CD14-positive monocyte (primary cell): ENCODE measurements around the gene LPCAT3. TPM values are rescaled to one million over a fixed set of nuclear protein-coding genes. Genes with fewer than 3 reads are reported as not detected.

ENCODE experiments used
- DNase-seq, 3 donors: peaks; one replicate each; pipeline ENCODE4 v3.0.0-alpha.2; 2011 to 2022
- H2AFZ ChIP-seq: 2 replicates; pipeline ENCODE4 v1.6.0; 2012; ENCODE audit warnings: mild to moderate bottlenecking, low read depth, low read length, inconsistent platforms; ENCODE audit not compliant: insufficient read depth, poor library complexity, severe bottlenecking
- H3K27ac ChIP-seq, 2 donors: 1 replicate in 1 of 2; 2 replicates in 1 of 2; pipeline ENCODE4 v1.5.1; 2012 to 2013; ENCODE audit warnings: low read length in 2 of 2, control low read depth in 1 of 2, inconsistent platforms in 1 of 2, low read depth in 1 of 2, mild to moderate bottlenecking in 1 of 2
- H3K27me3 ChIP-seq, 2 donors: one replicate each; pipeline versions ENCODE4 v1.6.0 to v1.6.1; 2011 to 2013; ENCODE audit warnings: low read length in 2 of 2; ENCODE audit not compliant: control insufficient read depth in 2 of 2, insufficient read depth in 2 of 2
- H3K36me3 ChIP-seq, 2 donors: replicated peaks in 1 of 2; 1 replicate in 1 of 2; 2 replicates in 1 of 2; pipeline versions ENCODE4 v1.5.1 to v1.6.1; 2012 to 2013; ENCODE audit warnings: low read length in 2 of 2, control low read depth in 1 of 2, inconsistent platforms in 1 of 2, mild to moderate bottlenecking in 1 of 2; ENCODE audit not compliant: insufficient read depth in 2 of 2, control insufficient read depth in 1 of 2
- H3K4me1 ChIP-seq, 2 donors: 1 replicate in 1 of 2; 2 replicates in 1 of 2; pipeline versions ENCODE4 v1.5.1 to v1.6.1; 2012 to 2013; ENCODE audit warnings: low read length in 2 of 2, control low read depth in 1 of 2, inconsistent platforms in 1 of 2, mild to moderate bottlenecking in 1 of 2, moderate library complexity in 1 of 2; ENCODE audit not compliant: insufficient read depth in 2 of 2, control insufficient read depth in 1 of 2
- H3K4me2 ChIP-seq: replicated peaks from 2 replicates; pipeline ENCODE3; 2012; ENCODE audit warnings: low read length, moderate library complexity, mild to moderate bottlenecking; ENCODE audit not compliant: poor library complexity, severe bottlenecking; ENCODE audit errors: extremely low read depth
- H3K4me3 ChIP-seq, 3 experiments: fragments of 200-600 bp in 1 of 3; sonication (generic) in 1 of 3; replicated peaks in 1 of 3; 1 replicate in 2 of 3; 2 replicates in 1 of 3; pipeline ENCODE4 v1.5.1; 2011 to 2013; ENCODE audit warnings: low read length in 3 of 3, mild to moderate bottlenecking in 3 of 3, control low read depth in 2 of 3, low read depth in 2 of 3, inconsistent platforms in 1 of 3, moderate library complexity in 1 of 3
- H3K79me2 ChIP-seq: 2 replicates; pipeline ENCODE4 v1.6.0; 2012; ENCODE audit warnings: mild to moderate bottlenecking, control low read depth, inconsistent platforms, low read length, moderate library complexity; ENCODE audit not compliant: insufficient read depth
- H3K9ac ChIP-seq: 2 replicates; pipeline ENCODE4 v1.6.0; 2017; ENCODE audit warnings: low read length, mild to moderate bottlenecking; ENCODE audit not compliant: insufficient read depth, poor library complexity, severe bottlenecking
- H3K9me3 ChIP-seq, 2 donors: replicated peaks in 1 of 2; 1 replicate in 1 of 2; 2 replicates in 1 of 2; pipeline versions ENCODE4 v1.5.1 to v1.6.1; 2012 to 2013; ENCODE audit warnings: low read length in 2 of 2, control low read depth in 1 of 2; ENCODE audit not compliant: control insufficient read depth in 1 of 2, insufficient read depth in 1 of 2
- H4K20me1 ChIP-seq: 2 replicates; pipeline ENCODE4 v1.6.0; 2012; ENCODE audit warnings: mild to moderate bottlenecking, low read length, control low read depth, moderate library complexity; ENCODE audit not compliant: insufficient read depth
- H3K27ac Mint-ChIP-seq, 7 donors: one replicate each; pipeline ENCODE4 v1.8.0; 2020; ENCODE audit warnings: mild to moderate bottlenecking in 7 of 7, mixed read lengths in 7 of 7, moderate library complexity in 6 of 7, inconsistent platforms in 2 of 7
- H3K27me3 Mint-ChIP-seq, 3 donors: one replicate each; pipeline ENCODE4 v1.8.0; 2021 to 2022; ENCODE audit warnings: low read depth in 3 of 3, mild to moderate bottlenecking in 3 of 3, mixed read lengths in 3 of 3, moderate library complexity in 3 of 3, inconsistent platforms in 1 of 3
- H3K36me3 Mint-ChIP-seq, 2 donors: one replicate each; pipeline ENCODE4 v1.8.0; 2020; ENCODE audit warnings: mixed read lengths in 2 of 2, inconsistent platforms in 1 of 2, mild to moderate bottlenecking in 1 of 2
- H3K4me1 Mint-ChIP-seq: one replicate; pipeline ENCODE4 v1.8.0; 2020; ENCODE audit warnings: mild to moderate bottlenecking, mixed read lengths
- H3K4me3 Mint-ChIP-seq, 2 donors: one replicate each; pipeline ENCODE4 v1.8.0; 2020; ENCODE audit warnings: mild to moderate bottlenecking in 2 of 2, mixed read lengths in 2 of 2, moderate library complexity in 1 of 2
- H3K9me3 Mint-ChIP-seq, 7 donors: one replicate each; pipeline ENCODE4 v1.8.0; 2020 to 2022; ENCODE audit warnings: mixed read lengths in 7 of 7, mild to moderate bottlenecking in 6 of 7, moderate library complexity in 6 of 7, inconsistent platforms in 2 of 7
- WGBS: methylation state at CpG from one replicate; pipeline ENCODE4 v1.1.5; 2013; ENCODE audit warnings: missing lambda C conversion rate; ENCODE audit not compliant: insufficient coverage; 5-methylcytosine and 5-hydroxymethylcytosine counted together
- intact Hi-C, 2 donors: fragments of 100-400 bp; cut with micrococcal nuclease; formaldehyde crosslinking; loops; one replicate each; pipeline versions ENCODE4 v1.15.0 to v1.15.1; 2023
- polyA plus RNA-seq, 3 donors: library from polyadenylated mRNA; depleted of rRNA in 1 of 3; unstranded in 2 of 3; stranded (reverse) in 1 of 3; fragments of 300-500 nt in 2 of 3; fragments of >200 nt in 1 of 3; fragmentation: Illumina TruSeq in 2 of 3; gene quantifications; 1 replicate in 2 of 3; 2 replicates in 1 of 3; pipeline ENCODE4 v1.2.3, GENCODE V29; 2012 to 2021
- TF ChIP-seq, protein P1 (sequence below): fragments of 200-600 bp; IDR thresholded peaks from one replicate; pipeline ENCODE4 v1.8.0; 2022; ENCODE audit warnings: antibody characterized with exemption, mild to moderate bottlenecking

LPCAT3 gene
- polyA plus RNA-seq, 3 donors, result 50.9 to 62.7 (median 54.1) TPM

DNA sequence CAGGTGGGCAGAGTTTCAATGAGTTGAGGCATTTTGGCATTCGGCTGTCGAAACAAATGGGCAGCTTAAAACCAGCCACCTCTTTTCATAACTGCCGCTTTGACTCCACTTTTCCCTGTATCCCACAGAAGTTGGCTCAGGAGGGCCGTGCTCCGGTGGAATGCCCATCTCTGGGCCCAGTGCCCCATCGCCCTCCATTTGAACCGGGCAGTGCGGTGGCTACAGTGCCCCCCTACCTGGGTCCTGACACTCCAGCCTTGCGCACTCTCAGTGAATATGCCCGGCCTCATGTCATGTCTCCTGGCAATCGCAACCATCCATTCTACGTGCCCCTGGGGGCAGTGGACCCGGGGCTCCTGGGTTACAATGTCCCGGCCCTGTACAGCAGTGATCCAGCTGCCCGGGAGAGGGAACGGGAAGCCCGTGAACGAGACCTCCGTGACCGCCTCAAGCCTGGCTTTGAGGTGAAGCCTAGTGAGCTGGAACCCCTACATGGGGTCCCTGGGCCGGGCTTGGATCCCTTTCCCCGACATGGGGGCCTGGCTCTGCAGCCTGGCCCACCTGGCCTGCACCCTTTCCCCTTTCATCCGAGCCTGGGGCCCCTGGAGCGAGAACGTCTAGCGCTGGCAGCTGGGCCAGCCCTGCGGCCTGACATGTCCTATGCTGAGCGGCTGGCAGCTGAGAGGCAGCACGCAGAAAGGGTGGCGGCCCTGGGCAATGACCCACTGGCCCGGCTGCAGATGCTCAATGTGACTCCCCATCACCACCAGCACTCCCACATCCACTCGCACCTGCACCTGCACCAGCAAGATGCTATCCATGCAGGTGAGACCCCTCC lies 79.7 kb downstream of the LPCAT3 start:
- H2AFZ ChIP-seq, result peak overlapping the region; percentile 37
- H3K27ac ChIP-seq, result peak overlapping the region; percentile 18 to 82
- no peaks in the 10 kb centered on the region for H3K36me3 ChIP-seq
- Mint-ChIP-seq H3K27ac (peak overlapping the region in 5 of 7 donors; percentile 3 to 74 (median 61)), H3K4me1 (peaks cover 44% of the 10 kb centered on the region), H3K36me3 (peaks cover 13 to 25% of the 10 kb centered on the region in 2 donors), H3K27me3 (no peaks in the 10 kb centered on the region), H3K9me3 (no peaks in the 10 kb centered on the region), H3K4me3 (peak overlapping the region; percentile 78 to 79)
- peaks cover 11% of the 10 kb centered on the region for H3K79me2 ChIP-seq
- H3K4me1 ChIP-seq, result peaks cover 44 to 50% of the 10 kb centered on the region in 2 donors
- H3K9me3 ChIP-seq, result no peaks in the 10 kb centered on the region
- no peaks in the 10 kb centered on the region for H4K20me1 ChIP-seq
- peak overlapping the region; percentile 95 for H3K4me2 ChIP-seq
- H3K9ac ChIP-seq, result no peak overlapping the region
- TF ChIP-seq, protein P1, sequence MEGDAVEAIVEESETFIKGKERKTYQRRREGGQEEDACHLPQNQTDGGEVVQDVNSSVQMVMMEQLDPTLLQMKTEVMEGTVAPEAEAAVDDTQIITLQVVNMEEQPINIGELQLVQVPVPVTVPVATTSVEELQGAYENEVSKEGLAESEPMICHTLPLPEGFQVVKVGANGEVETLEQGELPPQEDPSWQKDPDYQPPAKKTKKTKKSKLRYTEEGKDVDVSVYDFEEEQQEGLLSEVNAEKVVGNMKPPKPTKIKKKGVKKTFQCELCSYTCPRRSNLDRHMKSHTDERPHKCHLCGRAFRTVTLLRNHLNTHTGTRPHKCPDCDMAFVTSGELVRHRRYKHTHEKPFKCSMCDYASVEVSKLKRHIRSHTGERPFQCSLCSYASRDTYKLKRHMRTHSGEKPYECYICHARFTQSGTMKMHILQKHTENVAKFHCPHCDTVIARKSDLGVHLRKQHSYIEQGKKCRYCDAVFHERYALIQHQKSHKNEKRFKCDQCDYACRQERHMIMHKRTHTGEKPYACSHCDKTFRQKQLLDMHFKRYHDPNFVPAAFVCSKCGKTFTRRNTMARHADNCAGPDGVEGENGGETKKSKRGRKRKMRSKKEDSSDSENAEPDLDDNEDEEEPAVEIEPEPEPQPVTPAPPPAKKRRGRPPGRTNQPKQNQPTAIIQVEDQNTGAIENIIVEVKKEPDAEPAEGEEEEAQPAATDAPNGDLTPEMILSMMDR, result peak; percentile 50
- H3K27me3 ChIP-seq, result no peaks in the 10 kb centered on the region
- 91% methylated on average over 32 of the region's 32 CpGs for WGBS
- intact Hi-C loops, result loop anchor here (2.0 to 5.0 kb wide), 2 partner anchors 32 to 34 kb away; partner anchors contain the start of genes EMG1 (in 2 of the 2) and PHB2 (in 2 of the 2)
- peak overlapping the region in 1 of 3 experiments; percentile 90 for H3K4me3 ChIP-seq
- DNase-seq, result no peak

- TF ChIP-seq, protein P1, result peak; percentile 94
- peaks cover 37% of the 10 kb centered on the region for H3K4me1 Mint-ChIP-seq
Observed at GRCh38 chr12:6937481-6938352, 80.6 kb downstream of the LPCAT3 start.

More at GRCh38 chr12:6937481-6938352, 80.6 kb downstream of the LPCAT3 start:
- peak; percentile 95 to 96 (median 96) for DNase-seq
- Histone ChIP-seq H4K20me1 (no peaks in the 10 kb centered on the region), H3K4me1 (peaks cover 38 to 43% of the 10 kb centered on the region in 2 donors), H3K4me3 (peak overlapping the region; percentile 55 to 90 (median 87)), H2AFZ (peak overlapping the region; percentile 96), H3K27ac (peak overlapping the region; percentile 18 to 82), H3K9me3 (no peaks in the 10 kb centered on the region), H3K27me3 (no peaks in the 10 kb centered on the region), H3K36me3 (no peaks in the 10 kb centered on the region), H3K4me2 (peak overlapping the region; percentile 95), H3K9ac (peak overlapping the region; percentile 80), H3K79me2 (peaks cover 11% of the 10 kb centered on the region)
- Mint-ChIP-seq H3K36me3 (peaks cover 13 to 25% of the 10 kb centered on the region in 2 donors), H3K4me3 (peak overlapping the region; percentile 78 to 79), H3K27ac (peak overlapping the region in 6 of 7 donors; percentile 50 to 84 (median 68)), H3K9me3 (no peaks in the 10 kb centered on the region), H3K27me3 (no peaks in the 10 kb centered on the region)
- under 1% methylated on average over 68 of the region's 80 CpGs for WGBS
- intact Hi-C loops, result loop anchor here (2.0 to 5.0 kb wide), 2 partner anchors 33 to 35 kb away; partner anchors contain the start of genes EMG1 (in 2 of the 2) and PHB2 (in 2 of the 2)
